Stimulated activated naive B cell treated with anti-CD40 and anti-IgM and Interleukin-4, amounts not matched to agents 10 μg/mL and 1 μg/mL and 100 μg/mL, for 72 hours (primary cell): ENCODE measurements around the gene INSYN1.

Source experiments
- ATAC-seq, 2 donors: fragments of 150-1000 bp; cut with Tn5 transposase; replicated peaks; 2 replicates each; pipeline ENCODE4 v1.10.0; 2021; ENCODE audit warnings: moderate library complexity in 1 of 2
- DNase-seq: peaks from one replicate; pipeline ENCODE4 v3.0.0; 2021
- H3K27ac Mint-ChIP-seq: one replicate; pipeline ENCODE4 v1.8.0; 2022; ENCODE audit warnings: mild to moderate bottlenecking, mixed read lengths
- H3K27me3 Mint-ChIP-seq, 2 donors: one replicate each; pipeline ENCODE4 v1.8.0; 2022; ENCODE audit warnings: mixed read lengths in 2 of 2
- H3K36me3 Mint-ChIP-seq, 2 donors: one replicate each; pipeline ENCODE4 v1.8.0; 2022; ENCODE audit warnings: mixed read lengths in 2 of 2, mild to moderate bottlenecking in 1 of 2
- H3K4me1 Mint-ChIP-seq, 2 donors: one replicate each; pipeline ENCODE4 v1.8.0; 2022; ENCODE audit warnings: mixed read lengths in 2 of 2, mild to moderate bottlenecking in 1 of 2
- H3K4me3 Mint-ChIP-seq, 2 donors: one replicate each; pipeline ENCODE4 v1.8.0; 2022; ENCODE audit warnings: mild to moderate bottlenecking in 2 of 2, mixed read lengths in 2 of 2, moderate library complexity in 1 of 2
- H3K9me3 Mint-ChIP-seq, 2 donors: one replicate each; pipeline ENCODE4 v1.8.0; 2022; ENCODE audit warnings: mixed read lengths in 2 of 2, mild to moderate bottlenecking in 1 of 2

Gene INSYN1

DNA sequence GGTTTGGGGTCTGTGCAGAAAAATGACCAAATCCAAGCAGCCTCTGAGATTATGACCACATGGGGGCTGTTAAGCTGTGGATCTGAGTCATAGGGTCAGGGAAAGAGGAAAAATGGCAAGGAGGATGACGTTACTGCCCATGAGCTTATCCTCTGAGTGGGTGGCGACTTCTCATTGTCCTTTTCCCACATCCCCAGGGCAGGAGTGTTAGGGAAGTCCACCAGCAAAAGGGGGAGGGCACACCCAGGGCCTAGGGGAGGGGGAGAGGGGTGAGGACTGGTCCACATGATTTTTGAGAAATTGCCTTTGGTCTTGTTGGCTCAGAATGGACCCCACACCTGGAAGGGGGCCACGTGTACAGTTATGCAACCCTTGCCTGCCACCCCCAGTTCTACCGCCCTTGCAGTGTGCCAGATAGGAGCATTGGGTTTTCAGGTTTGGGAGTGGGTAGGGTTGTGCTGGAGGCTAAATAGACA is 66.3 kb downstream of the INSYN1 start:
- H3K27ac Mint-ChIP-seq: no peak overlapping the region
- no peak overlapping the region for H3K4me3 Mint-ChIP-seq
- no peak for ATAC-seq
- H3K4me1 Mint-ChIP-seq: peaks cover 17 to 24% of the 10 kb centered on the region in 2 donors
- no peaks in the 10 kb centered on the region for H3K9me3 Mint-ChIP-seq
- DNase-seq: no peak
- H3K27me3 Mint-ChIP-seq: peaks cover 52 to 67% of the 10 kb centered on the region in 2 donors
- peaks cover 2 to 3% of the 10 kb centered on the region in 2 donors for H3K36me3 Mint-ChIP-seq

DNA sequence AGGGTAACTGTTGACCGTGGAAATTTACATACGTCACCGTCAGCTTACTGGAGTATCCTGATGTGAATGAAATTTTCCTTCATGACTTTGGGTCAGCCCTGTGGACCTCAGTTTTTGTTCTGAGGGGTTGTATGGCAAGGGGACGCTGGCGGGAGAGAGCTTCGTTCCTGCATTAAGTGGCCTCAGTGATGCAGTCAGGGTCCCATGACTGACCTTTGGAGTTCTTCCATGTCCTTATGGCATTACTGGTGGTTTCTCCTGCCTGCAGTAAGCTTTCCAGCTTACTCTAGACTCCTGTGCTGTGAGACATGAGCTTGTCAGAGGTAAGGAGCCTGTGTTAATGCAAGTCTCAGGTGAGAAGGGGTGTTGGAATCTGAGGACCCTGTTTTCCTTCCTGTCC is 67.2 kb downstream of the INSYN1 start:
- Mint-ChIP-seq H3K9me3 (no peaks in the 10 kb centered on the region), H3K27me3 (peaks cover 58 to 75% of the 10 kb centered on the region in 2 donors), H3K4me1 (peaks cover 21 to 30% of the 10 kb centered on the region in 2 donors), H3K27ac (no peak overlapping the region), H3K4me3 (no peak overlapping the region), H3K36me3 (peaks cover 2 to 3% of the 10 kb centered on the region in 2 donors)
- ATAC-seq (no peak), DNase-seq (no peak)
